Measurements from ENCODE around the gene TAMM41.

DNA sequence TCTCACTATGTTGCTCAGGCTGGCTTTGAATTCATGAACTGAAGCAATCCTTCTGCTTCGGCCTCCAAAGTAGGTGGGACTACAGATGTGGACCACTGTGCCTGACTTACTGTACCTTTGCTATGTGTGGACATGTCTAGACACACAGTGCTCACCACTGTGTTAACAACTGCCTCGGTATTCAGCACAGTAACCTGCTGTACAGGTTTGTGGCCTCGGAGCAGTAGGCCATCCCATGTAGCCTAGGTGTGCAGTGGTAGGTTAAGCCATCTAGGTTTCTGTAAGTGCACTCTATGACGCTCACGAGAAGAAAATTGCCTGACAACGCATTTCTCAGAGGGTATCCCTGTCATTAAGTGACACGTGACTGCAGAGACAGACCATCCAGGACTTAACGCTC is 70.3 kb downstream of the TAMM41 start:
- TF ChIP-seq, protein P1, sequence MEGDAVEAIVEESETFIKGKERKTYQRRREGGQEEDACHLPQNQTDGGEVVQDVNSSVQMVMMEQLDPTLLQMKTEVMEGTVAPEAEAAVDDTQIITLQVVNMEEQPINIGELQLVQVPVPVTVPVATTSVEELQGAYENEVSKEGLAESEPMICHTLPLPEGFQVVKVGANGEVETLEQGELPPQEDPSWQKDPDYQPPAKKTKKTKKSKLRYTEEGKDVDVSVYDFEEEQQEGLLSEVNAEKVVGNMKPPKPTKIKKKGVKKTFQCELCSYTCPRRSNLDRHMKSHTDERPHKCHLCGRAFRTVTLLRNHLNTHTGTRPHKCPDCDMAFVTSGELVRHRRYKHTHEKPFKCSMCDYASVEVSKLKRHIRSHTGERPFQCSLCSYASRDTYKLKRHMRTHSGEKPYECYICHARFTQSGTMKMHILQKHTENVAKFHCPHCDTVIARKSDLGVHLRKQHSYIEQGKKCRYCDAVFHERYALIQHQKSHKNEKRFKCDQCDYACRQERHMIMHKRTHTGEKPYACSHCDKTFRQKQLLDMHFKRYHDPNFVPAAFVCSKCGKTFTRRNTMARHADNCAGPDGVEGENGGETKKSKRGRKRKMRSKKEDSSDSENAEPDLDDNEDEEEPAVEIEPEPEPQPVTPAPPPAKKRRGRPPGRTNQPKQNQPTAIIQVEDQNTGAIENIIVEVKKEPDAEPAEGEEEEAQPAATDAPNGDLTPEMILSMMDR (tag by site-specific recombination; IDR thresholded peaks at IDR 0.05): no peak
- no peak for TF ChIP-seq ZNF837 (tag by site-specific recombination; IDR thresholded peaks at IDR 0.05)
- TF ChIP-seq GLIS1 (tag by site-specific recombination; IDR thresholded peaks at IDR 0.05): no peak
- no peak for TF ChIP-seq ZNF24 (tag by site-specific recombination; IDR thresholded peaks at IDR 0.05)
- TF ChIP-seq, protein P2, sequence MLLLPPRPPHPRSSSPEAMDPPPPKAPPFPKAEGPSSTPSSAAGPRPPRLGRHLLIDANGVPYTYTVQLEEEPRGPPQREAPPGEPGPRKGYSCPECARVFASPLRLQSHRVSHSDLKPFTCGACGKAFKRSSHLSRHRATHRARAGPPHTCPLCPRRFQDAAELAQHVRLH (tag by site-specific recombination; IDR thresholded peaks at IDR 0.05): no peak
- TF ChIP-seq, protein P3, sequence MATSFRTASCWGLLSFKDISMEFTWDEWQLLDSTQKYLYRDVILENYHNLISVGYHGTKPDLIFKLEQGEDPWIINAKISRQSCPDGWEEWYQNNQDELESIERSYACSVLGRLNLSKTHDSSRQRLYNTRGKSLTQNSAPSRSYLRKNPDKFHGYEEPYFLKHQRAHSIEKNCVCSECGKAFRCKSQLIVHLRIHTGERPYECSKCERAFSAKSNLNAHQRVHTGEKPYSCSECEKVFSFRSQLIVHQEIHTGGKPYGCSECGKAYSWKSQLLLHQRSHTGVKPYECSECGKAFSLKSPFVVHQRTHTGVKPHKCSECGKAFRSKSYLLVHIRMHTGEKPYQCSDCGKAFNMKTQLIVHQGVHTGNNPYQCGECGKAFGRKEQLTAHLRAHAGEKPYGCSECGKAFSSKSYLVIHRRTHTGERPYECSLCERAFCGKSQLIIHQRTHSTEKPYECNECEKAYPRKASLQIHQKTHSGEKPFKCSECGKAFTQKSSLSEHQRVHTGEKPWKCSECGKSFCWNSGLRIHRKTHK (tag by site-specific recombination; IDR thresholded peaks at IDR 0.05): no peak
- TF ChIP-seq ZNF624 (tag by site-specific recombination; IDR thresholded peaks at IDR 0.05): no peak
- TF ChIP-seq ZNF510 (tag by site-specific recombination; IDR thresholded peaks at IDR 0.05; ENCODE audit: insufficient replicate concordance): no peak

Data from HEK293 (cell line).